GM19240 (cell line): Measurements from ENCODE around the gene NKAIN4.
A peak's percentile ranks its signal among the peaks of the same experiment; 100 is the strongest.

Source experiments
- DNase-seq: peaks from one replicate; pipeline ENCODE4 v3.0.0; 2011; ENCODE audit warnings: low spot score; ENCODE audit not compliant: insufficient read length

The NKAIN4 gene

GRCh38 chr20:63274381-63275228, 20.3 kb upstream of the NKAIN4 start:
- DNase-seq, result no peak

DNA sequence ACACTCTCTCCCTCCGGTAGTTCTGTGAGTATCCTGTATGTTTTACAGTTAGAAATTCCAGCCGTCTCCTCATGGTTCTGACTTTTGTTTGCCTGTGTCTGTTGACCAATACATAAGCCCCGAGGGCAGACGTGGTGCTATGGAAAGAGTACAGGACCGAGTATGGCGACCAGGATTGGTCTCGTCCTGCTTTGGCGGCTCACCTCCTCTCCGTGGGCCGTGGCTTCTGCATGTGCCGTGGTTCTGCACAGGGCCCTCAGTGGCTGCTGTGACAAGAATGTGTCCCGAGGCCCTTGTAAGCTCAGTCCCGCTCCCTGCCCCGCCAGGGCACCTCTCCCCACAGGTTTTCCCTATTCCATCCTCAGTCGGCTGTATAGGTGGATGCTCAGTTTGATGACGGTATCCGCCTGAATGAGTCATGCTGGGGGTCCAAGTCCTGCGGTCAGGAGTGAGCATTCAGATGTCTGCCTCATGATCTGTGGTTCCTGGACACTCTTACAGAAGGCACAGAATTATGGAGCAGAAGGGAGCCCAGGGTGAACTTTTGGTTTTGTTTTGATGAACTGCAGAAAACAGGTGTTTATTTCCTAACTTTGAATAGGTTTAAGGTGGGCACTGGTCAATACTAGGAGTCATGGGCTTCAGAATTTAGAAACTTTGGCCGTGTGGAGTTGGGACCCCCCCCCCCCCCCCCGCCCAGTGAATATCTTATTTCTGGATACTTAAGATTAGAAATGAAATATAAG, 19.5 kb upstream of the NKAIN4 start:
- no peak for DNase-seq

DNA sequence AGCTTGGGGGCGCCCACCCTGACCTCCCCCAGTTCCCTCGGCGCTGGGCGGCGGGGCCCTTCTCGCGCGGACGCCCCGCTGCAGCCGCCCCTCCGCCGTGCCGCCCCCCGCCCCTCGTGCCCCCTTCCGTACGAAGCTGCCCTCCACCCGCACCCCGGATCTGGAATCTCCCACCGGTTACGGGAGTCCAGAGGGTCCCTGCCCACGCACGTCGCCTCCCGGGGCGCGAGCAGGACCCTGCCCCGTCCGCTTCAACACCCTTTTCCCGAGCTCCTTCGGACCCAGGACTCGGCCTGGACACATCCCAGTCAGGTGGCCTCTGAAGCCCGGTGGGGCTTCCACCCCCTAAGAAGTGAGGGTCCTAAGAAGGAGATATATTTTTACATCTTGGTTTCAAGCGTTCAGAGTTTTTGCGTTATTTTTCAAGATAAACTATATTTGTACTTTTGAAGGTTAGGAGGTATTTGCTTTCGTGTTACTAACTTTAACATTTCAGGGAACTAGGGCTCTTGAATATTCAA, 18.9 kb upstream of the NKAIN4 start:
- DNase-seq, result no peak

GRCh38 chr20:63272105-63273058, 18.1 kb upstream of the NKAIN4 start, which contains the start of gene ARFGAP1:
Gene ARFGAP1 (plus strand): TSS chr20:63272813. CDS start chr20:63275581, 2,768 bp downstream.
- DNase-seq, result peak; percentile 99

- DNase-seq, result no peak
Observed at GRCh38 chr20:63270606-63271325, 16.5 kb upstream of the NKAIN4 start.

DNA sequence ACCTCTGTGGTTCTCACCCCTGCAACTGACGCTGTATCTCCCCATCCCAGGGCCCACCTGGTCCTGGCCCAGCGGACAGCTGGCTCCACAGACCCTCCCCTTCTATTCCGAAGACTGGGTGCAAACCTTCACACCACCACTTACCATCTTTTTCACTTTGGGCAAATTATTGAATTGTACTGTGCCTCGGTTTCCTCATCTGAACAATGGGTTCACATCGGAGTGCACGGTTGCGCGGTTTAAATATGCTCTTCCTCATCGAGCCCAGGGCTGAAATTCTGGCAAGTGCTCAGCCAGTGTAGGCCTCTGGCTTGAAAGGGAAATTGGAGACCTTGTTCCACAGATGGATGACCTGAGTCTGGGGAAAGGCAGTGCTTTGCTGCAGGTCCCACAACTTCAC, 15.5 kb upstream of the NKAIN4 start:
- no peak for DNase-seq

- no peak for DNase-seq
Observed at GRCh38 chr20:63268671-63269439, 14.6 kb upstream of the NKAIN4 start.

DNA sequence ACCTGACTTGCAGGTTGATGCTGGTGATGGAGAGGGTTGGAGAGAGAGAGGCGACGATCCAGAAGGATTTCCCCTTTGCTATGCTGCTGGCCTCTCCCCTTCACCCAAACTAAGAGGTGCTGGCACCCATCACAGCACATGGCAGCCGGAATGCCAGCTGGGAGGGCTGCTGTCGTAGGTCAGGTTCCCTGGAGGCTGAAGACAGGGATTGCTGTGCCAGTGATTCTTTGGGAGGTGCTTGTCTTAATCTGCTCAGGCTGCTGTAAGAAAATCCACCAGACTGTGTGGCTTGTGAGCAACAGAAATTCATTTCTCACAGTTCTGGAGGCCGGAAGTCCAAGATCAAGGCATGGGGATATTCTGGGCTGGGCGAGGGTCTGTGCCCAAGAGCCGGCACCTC, 14.0 kb upstream of the NKAIN4 start:
- DNase-seq, result no peak

- DNase-seq, result no peak
Observed at GRCh38 chr20:63267691-63268090, 13.4 kb upstream of the NKAIN4 start.

- no peak for DNase-seq
Observed at GRCh38 chr20:63265891-63266515, 11.7 kb upstream of the NKAIN4 start.

GRCh38 chr20:63264519-63264918, 10.3 kb upstream of the NKAIN4 start:
- DNase-seq, result no peak

DNA sequence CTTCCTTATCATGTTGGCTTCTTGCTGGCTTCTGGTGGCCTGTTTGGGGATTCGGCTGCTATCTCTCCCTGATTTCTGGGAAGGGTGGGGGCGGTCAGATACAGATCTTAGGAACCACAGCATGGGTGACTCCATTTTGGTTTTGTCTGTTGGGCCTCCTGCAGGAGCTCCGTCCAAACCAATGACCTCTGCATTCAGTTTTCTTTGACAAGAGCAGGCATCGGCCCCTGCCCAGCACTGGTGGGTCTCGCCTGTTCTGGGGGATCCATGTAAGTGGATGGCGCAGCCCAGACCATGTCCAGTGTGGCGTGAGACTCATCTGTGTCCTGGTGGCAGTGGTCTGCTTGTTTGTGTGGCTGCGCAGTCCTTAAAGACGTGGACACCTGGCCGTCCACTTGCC, 9.7 kb upstream of the NKAIN4 start:
- DNase-seq, result no peak

GRCh38 chr20:63262836-63263235, 8.6 kb upstream of the NKAIN4 start:
- DNase-seq, result no peak

DNA sequence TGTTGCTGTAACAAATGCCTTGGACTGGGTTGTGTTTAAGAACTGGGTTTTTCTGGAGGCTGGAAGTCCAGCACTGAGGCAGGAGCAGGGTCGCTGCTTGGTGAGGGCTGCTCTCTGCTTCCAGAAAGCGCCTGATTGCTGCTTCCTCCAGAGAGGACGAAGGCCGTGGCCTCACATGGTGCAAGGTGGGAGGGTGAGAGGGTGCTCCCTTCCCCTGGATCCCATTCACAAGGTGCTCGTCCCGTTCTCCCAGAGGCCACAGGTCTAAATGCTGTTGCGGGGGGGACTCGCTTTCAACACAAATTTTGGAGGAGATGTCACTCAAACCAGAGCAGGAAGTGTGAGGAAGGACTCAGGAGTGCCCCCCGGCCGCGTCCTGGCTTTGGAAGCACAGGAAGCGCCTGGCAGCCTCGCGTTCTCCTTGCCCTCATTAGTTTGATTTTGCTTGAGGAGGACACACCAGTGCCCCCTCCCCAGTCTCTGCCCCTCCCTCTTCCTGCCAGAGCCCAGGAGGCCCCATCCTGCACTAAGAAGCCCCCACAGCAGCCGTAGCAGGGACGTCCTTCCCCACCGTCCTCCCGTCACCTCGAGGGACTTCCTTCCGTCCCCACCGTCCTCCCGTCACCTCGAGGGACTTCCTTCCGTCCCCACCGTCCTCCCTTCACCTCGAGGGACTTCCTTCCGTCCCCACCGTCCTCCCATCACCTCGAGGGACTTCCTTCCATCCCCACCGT, 7.7 kb upstream of the NKAIN4 start:
- no peak for DNase-seq

DNA sequence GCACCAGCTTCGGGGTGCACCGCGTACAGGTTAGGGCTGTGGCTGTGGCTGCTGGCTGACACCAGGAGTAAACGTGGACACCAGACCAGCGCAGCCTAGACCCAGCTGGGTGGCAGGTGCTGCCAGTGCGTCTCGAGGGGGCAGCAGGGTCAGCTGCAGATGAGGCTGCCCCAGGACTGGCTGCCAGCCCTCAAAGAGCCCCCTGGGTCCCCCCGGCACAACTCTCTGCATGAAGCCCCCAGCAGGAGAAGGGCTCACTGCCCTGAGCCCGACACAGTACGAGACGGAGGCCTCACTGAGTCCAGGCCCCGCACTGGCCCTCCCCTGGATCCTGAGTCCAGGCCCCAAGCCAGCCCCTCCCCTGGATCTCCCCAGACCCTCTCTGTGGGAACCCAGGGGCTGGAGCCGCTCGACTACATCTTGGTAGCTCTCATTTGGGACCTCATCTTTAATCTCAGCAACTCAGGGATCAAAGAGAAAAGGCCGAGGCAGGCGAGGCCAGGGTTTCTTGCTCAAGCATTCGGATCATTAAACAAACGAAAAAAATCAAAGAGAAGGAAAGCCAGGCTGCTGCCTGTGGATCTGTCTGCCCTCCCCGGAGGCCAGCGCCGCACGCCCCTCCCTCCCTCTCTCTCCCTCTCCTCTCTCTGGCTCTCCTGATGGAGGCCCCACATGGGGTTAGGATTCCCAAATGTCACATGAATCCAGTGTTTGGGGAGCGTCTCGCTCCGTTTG, 7.0 kb upstream of the NKAIN4 start:
- no peak for DNase-seq

GRCh38 chr20:63260521-63260920, 6.3 kb upstream of the NKAIN4 start:
- DNase-seq, result no peak

DNA sequence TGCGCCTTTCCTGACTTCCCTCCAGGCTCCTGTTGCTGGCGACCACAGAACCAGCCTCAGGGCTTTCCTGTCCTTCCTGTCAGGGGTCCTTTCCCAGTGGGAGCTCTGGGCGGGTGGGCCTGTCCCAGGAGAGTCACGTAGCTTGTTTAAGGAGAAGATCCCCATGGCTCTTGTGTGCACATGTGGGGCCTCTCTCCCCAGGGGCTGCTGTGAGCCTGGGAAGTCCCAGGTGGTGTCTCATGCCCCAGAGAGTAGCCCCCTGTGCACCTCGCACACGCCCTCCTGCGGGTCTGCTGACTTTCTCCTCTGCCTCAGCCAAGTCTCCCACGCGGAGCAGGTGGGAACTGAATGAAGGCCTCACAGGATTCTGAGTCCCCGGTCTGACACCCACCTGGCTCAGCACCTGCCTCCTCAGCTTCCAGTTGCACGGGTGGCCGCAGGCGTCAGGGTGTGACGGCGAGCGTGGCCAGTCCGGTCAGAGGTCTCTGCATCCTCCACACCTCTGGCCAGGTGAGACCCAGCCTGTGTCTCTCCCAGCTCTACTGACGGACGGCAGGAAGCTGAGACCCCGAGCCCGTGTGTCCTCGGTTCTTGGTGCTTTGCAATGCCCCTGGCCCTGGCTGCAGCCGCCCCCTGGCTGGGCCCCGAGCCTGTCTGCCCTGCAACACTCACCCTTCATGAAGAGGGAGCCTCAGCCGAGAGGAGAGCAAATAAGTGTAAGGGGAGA, 5.6 kb upstream of the NKAIN4 start:
- no peak for DNase-seq
